NB4 (cell line): ENCODE results near the gene KRABD2.
A peak's percentile ranks its signal among the peaks of the same experiment; 100 is the strongest.
"Not testable (repeated sequence)": the region's sequence is repeated elsewhere in the genome, so short reads cannot be mapped to it uniquely, and the experiment has no call there.

Experiments
- DNase-seq: peaks from one replicate; pipeline ENCODE4 v3.0.0; 2010; ENCODE audit warnings: low read depth
- H3K4me3 ChIP-seq: one replicate; pipeline ENCODE4 v1.5.1; 2011; ENCODE audit warnings: mild to moderate bottlenecking, low read depth, low read length, moderate library complexity
- MYC ChIP-seq: IDR thresholded peaks from 2 replicates; pipeline ENCODE4 v1.6.1; 2011; ENCODE audit warnings: low read depth, low read length
- POLR2A ChIP-seq: IDR thresholded peaks from 2 replicates; pipeline ENCODE4 v1.6.1; 2011; ENCODE audit warnings: mild to moderate bottlenecking; ENCODE audit not compliant: insufficient read length; ENCODE audit errors: extremely low read depth
- TF ChIP-seq, protein P1 (sequence below): IDR thresholded peaks from one replicate; pipeline ENCODE4 v1.5.1; 2012; ENCODE audit warnings: low read depth, low read length
- TF ChIP-seq, protein P2 (sequence below): IDR thresholded peaks from 2 replicates; pipeline ENCODE4 v1.6.1; 2011; ENCODE audit warnings: low read depth, low read length

Gene KRABD2

DNA sequence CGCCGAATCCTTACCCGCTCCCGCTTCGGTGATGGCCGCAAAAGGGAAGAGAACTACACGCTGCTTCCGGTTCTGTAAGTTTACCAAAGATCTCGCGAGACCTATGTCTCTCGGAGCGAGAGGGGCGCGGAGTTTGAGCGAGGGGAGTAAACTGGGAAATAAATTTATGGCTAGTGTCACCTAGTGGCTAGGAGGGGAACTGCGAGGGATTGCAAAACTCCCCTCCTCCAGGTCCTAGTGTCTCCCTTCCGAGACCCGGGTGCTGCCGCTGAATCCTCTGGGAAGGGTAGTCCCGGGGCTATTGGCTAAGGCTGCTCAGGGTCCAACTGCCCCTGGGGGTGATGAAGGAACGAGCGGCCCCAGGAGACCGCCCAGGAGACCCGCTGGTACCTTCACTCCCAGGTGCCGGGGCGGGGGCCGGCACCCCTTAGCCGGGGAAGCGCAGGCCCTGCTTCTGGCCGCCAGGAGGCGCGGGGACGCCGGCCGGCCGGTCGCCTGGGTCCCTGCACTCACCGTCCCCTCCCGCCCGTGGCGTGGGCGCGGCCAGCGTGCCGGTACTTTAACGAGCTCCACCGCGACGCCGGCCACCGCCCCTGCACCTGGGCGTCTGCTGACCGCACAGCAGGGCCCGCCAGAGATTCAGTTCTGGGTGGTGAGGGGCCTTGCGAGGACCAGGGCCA is 6.8 kb upstream of the KRABD2 start, which contains the start of gene RPL26:
Gene RPL26 (minus strand): TSS at position 51 of the 680 bp plus-strand sequence. CDS start 883 bp downstream, outside the sequence.
- TF ChIP-seq, protein P1, sequence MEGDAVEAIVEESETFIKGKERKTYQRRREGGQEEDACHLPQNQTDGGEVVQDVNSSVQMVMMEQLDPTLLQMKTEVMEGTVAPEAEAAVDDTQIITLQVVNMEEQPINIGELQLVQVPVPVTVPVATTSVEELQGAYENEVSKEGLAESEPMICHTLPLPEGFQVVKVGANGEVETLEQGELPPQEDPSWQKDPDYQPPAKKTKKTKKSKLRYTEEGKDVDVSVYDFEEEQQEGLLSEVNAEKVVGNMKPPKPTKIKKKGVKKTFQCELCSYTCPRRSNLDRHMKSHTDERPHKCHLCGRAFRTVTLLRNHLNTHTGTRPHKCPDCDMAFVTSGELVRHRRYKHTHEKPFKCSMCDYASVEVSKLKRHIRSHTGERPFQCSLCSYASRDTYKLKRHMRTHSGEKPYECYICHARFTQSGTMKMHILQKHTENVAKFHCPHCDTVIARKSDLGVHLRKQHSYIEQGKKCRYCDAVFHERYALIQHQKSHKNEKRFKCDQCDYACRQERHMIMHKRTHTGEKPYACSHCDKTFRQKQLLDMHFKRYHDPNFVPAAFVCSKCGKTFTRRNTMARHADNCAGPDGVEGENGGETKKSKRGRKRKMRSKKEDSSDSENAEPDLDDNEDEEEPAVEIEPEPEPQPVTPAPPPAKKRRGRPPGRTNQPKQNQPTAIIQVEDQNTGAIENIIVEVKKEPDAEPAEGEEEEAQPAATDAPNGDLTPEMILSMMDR: peak; percentile 38
- TF ChIP-seq, protein P2, sequence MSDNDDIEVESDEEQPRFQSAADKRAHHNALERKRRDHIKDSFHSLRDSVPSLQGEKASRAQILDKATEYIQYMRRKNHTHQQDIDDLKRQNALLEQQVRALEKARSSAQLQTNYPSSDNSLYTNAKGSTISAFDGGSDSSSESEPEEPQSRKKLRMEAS: peak; percentile 59
- TF ChIP-seq MYC (peak; percentile 85), POLR2A (peak; percentile 92)
- H3K4me3 ChIP-seq: peak within 1 kb of the TSS; percentile 99
- peak; percentile 94 for DNase-seq

DNA sequence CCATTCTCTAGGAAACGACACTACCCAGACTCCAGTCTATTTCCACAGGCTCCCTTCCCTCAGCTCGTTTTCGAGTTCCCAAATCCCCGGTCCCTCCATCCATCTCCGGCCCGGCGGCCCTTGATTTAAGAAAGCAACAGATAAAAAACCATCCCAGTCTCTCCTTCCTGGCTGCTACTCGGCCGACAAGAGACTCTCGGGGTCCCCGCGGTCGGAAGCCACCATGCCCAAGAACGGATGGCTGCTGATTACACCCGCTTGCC is 6.3 kb upstream of the KRABD2 start:
- TF ChIP-seq MYC (no peak), POLR2A (no peak)
- TF ChIP-seq, protein P1: no peak
- TF ChIP-seq, protein P2: no peak
- DNase-seq: no peak
- H3K4me3 ChIP-seq: peak overlapping the region; percentile 99

DNA sequence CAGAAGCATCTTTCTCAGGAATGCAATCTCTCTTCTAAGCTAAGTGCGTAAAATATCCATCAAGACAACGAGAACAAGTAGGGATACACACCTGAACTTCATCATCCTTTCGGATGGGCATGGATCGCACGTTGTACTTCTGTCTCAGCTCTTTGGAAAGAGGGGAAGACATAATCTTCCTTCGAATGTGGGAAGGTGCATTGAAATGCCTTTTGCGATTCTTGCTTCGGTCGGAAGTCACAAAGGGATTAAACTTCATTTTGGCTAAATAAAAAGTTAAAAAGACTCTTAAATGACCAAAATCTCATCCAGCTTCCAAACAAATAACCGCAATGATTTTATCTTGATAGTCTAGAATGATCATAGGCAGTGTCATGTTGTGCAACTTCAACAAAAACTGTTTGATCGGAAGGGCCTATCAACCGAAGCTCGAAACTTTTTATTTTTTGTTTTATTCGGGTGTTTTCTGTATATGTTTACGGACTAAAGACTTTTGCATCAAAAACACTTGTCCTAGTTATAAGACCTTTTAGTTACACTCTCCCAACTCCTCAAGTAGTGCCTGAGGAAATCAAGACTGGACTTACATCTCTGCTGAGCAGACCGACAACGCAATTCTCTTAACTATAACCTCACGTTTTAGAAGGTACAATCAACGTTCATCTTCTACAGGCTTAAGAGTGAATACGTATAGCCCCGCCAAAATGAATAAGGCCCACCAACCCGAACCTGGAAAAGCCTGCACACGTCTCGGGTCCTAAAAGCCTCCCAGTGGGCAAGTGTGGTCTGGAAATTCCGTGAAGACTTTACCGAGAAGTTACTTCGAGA is 5.8 kb upstream of the KRABD2 start:
- TF ChIP-seq, protein P2: no peak
- TF ChIP-seq, protein P1: no peak
- TF ChIP-seq MYC (no peak), POLR2A (no peak)
- peak overlapping the region; percentile 99 for H3K4me3 ChIP-seq
- peak; percentile 30 for DNase-seq

DNA sequence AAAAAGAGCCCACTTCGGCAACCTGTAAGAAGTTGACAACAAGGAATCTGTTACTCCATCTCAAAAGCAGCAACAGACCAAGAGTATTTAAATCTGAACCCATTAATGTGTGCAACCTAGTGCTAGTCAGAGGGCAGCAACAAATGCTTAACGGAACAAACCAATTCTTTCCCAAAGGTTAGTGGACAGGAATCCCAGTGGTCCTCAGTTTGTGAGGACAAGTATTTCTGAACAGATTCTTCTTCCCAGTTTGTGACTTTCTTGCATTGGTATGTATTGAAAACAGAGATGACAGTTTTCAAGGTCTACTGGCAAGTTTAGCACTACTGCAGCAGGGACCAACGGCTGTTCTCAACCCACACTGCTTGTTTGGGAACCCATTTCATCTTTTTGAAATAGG is 3.5 kb upstream of the KRABD2 start:
- TF ChIP-seq POLR2A: no peak
- no peak for TF ChIP-seq MYC
- TF ChIP-seq, protein P2: no peak
- TF ChIP-seq, protein P1: no peak
- DNase-seq: no peak
- H3K4me3 ChIP-seq: peak overlapping the region; percentile 99

DNA sequence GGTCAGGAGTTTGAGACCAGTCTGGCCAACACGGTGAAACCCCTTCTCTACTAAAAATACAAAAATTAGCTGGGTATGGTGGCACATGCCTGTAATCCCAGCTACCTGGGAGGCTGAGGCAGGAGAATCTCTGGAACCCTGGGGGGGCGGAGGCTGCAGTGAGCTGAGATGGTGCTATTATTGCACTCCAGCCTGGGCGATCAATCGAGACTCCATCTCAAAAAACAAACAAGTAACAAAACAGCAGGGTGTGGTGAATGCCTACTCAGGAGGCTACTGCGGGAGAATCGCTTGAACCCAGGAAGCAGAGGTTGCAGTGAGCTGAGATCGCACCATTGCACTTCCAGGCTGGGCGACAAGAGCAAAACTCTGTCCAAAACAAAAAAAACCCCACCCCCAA is 1.6 kb upstream of the KRABD2 start:
- not testable (repeated sequence) for DNase-seq, H3K4me3 ChIP-seq

DNA sequence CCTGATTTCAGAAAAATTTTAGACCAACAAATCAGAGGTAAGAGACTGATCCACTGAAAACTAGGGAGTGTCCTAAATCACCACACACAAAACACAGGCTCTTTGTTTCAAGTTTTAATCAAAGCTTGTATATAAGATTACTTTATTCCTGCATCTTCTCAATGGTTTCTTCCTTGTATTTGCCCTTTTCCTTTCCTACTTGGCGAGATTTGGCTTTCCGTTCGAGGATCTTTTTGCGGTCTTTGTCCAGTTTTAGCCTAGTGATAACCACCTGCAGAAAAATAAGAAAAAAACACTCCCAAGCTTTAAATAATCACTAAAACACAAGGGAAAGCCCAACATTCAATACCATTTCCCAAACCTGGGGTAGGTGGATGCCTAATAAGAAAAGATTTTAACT is 918 bp upstream of the KRABD2 start:
- H3K4me3 ChIP-seq: no peak overlapping the region
- no peak for DNase-seq
- TF ChIP-seq POLR2A: no peak
- TF ChIP-seq, protein P1: no peak
- no peak for TF ChIP-seq MYC
- TF ChIP-seq, protein P2: no peak
